ENCODE results near the gene MRPS14. TPM values are rescaled to one million over a fixed set of nuclear protein-coding genes. Genes with fewer than 3 reads are reported as not detected.

The MRPS14 gene
- total RNA-seq, 1 experiment from 2014 or later, result 29.4 TPM

- Histone ChIP-seq H3K4me2 (ENCODE audit: low read length) (no peak overlapping the region), H3K27ac (ENCODE audit: low read depth, low read length) (no peak overlapping the region), H3K4me3 (replicated peaks in 1 of 2; ENCODE audit: low read depth in 1 of 2, low read length in 2 of 2) (no peak overlapping the region), H3K36me3 (ENCODE audit: control insufficient read depth in 1 of 2, insufficient read depth in 2 of 2, low read length in 2 of 2) (no peaks in the 10 kb centered on the region), H2AFZ (ENCODE audit: low read depth, low read length, poor library complexity, severe bottlenecking) (no peak overlapping the region), H3K9ac (ENCODE audit: low read length) (no peak overlapping the region), H3K9me3 (ENCODE audit: control insufficient read depth in 1 of 2, insufficient read depth in 1 of 2, low read depth in 1 of 2, low read length in 2 of 2) (no peaks in the 10 kb centered on the region), H3K27me3 (ENCODE audit: insufficient read depth, low read length) (no peaks in the 10 kb centered on the region), H3K4me1 (ENCODE audit: control insufficient read depth in 1 of 2, insufficient read depth in 2 of 2, low read length in 2 of 2) (peaks cover 0 to 3% of the 10 kb centered on the region in 2 experiments; a peak in 2 of 4 replicates), H3K79me2 (ENCODE audit: insufficient read depth, low read length) (no peaks in the 10 kb centered on the region), H3K9me2 (ENCODE audit: insufficient read depth) (no peaks in the 10 kb centered on the region), H4K20me1 (ENCODE audit: insufficient read depth) (no peaks in the 10 kb centered on the region)
- TF ChIP-seq MAX (IDR thresholded peaks at IDR 0.05) (no peak), ELF1 (IDR thresholded peaks at IDR 0.05; ENCODE audit: borderline replicate concordance, low read depth) (no peak), CBX3 (IDR thresholded peaks at IDR 0.05; ENCODE audit: low read depth) (no peak), FOSL1 (IDR thresholded peaks at IDR 0.05; ENCODE audit: low read depth) (no peak), ZNF274 (IDR thresholded peaks at IDR 0.05; ENCODE audit: low read depth, low read length) (no peak), TCF7L2 (IDR thresholded peaks at IDR 0.05; ENCODE audit: borderline replicate concordance, extremely low read depth, insufficient read depth, insufficient read length) (no peak), ZBTB33 (IDR thresholded peaks at IDR 0.05; ENCODE audit: extremely low read depth, insufficient replicate concordance, low read length) (no peak), POLR2A (IDR thresholded peaks at IDR 0.05; ENCODE audit: borderline replicate concordance, extremely low read depth, insufficient read depth, insufficient read length) (no peak), SRF (IDR thresholded peaks at IDR 0.05; ENCODE audit: low read depth) (no peak), EZH2phosphoT487 (IDR thresholded peaks at IDR 0.05; ENCODE audit: borderline replicate concordance) (no peak), ZFX (IDR thresholded peaks at IDR 0.05) (no peak), JUND (IDR thresholded peaks at IDR 0.05) (no peak), CEBPB (IDR thresholded peaks at IDR 0.05; ENCODE audit: low read depth) (no peak), YY1 (IDR thresholded peaks at IDR 0.05; ENCODE audit: extremely low read depth, insufficient replicate concordance, low read depth, low read length) (no peak), POLR2AphosphoS5 (IDR thresholded peaks at IDR 0.05; ENCODE audit: low read depth, low read length) (no peak)
- TF ChIP-seq, protein P1, sequence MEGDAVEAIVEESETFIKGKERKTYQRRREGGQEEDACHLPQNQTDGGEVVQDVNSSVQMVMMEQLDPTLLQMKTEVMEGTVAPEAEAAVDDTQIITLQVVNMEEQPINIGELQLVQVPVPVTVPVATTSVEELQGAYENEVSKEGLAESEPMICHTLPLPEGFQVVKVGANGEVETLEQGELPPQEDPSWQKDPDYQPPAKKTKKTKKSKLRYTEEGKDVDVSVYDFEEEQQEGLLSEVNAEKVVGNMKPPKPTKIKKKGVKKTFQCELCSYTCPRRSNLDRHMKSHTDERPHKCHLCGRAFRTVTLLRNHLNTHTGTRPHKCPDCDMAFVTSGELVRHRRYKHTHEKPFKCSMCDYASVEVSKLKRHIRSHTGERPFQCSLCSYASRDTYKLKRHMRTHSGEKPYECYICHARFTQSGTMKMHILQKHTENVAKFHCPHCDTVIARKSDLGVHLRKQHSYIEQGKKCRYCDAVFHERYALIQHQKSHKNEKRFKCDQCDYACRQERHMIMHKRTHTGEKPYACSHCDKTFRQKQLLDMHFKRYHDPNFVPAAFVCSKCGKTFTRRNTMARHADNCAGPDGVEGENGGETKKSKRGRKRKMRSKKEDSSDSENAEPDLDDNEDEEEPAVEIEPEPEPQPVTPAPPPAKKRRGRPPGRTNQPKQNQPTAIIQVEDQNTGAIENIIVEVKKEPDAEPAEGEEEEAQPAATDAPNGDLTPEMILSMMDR (IDR thresholded peaks at IDR 0.05 in 2 of 3, conservative IDR thresholded peaks at IDR 0.05 in 1 of 3; ENCODE audit: borderline replicate concordance in 1 of 3, insufficient read depth in 1 of 3, low read depth in 2 of 3, low read length in 2 of 3), result no peak
- TF ChIP-seq, protein P2, sequence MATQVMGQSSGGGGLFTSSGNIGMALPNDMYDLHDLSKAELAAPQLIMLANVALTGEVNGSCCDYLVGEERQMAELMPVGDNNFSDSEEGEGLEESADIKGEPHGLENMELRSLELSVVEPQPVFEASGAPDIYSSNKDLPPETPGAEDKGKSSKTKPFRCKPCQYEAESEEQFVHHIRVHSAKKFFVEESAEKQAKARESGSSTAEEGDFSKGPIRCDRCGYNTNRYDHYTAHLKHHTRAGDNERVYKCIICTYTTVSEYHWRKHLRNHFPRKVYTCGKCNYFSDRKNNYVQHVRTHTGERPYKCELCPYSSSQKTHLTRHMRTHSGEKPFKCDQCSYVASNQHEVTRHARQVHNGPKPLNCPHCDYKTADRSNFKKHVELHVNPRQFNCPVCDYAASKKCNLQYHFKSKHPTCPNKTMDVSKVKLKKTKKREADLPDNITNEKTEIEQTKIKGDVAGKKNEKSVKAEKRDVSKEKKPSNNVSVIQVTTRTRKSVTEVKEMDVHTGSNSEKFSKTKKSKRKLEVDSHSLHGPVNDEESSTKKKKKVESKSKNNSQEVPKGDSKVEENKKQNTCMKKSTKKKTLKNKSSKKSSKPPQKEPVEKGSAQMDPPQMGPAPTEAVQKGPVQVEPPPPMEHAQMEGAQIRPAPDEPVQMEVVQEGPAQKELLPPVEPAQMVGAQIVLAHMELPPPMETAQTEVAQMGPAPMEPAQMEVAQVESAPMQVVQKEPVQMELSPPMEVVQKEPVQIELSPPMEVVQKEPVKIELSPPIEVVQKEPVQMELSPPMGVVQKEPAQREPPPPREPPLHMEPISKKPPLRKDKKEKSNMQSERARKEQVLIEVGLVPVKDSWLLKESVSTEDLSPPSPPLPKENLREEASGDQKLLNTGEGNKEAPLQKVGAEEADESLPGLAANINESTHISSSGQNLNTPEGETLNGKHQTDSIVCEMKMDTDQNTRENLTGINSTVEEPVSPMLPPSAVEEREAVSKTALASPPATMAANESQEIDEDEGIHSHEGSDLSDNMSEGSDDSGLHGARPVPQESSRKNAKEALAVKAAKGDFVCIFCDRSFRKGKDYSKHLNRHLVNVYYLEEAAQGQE (IDR thresholded peaks at IDR 0.05; ENCODE audit: low read depth), result no peak
- ATAC-seq (no peak), DNase-seq (ENCODE audit: low read depth, low spot score) (no peak)
- RAD21 ChIA-PET (ENCODE audit: low non-redundant PET in 1 of 2, low total read pairs in 2 of 2, uncharacterized antibody in 2 of 2, unreplicated experiment in 2 of 2), result no interaction called here
- no TSS peak for BruUV-seq (replicated peaks)
- intact Hi-C loops (cut with micrococcal nuclease), result no loop called here
- CTCF ChIA-PET, result no interaction called here
- POLR2A ChIA-PET, result no interaction called here
Measured at GRCh38 chr1:174991473-174991872, 31.8 kb downstream of the MRPS14 start.

Measured in HCT116 (cell line).